Choroid plexus epithelial cell (primary cell): ENCODE measurements around the gene CELF3.
"Not testable (repeated sequence)": the region's sequence is repeated elsewhere in the genome, so short reads cannot be mapped to it uniquely, and the experiment has no call there.

Source experiments
- DNase-seq: peaks from one replicate; pipeline ENCODE4 v3.0.0-alpha.2; 2010; ENCODE audit warnings: low read depth
- H3K4me3 ChIP-seq: 2 replicates; pipeline ENCODE4 v1.5.1; 2011; ENCODE audit warnings: low read depth, mild to moderate bottlenecking, control low read depth, low read length, moderate library complexity
- TF ChIP-seq, protein P1 (sequence below): conservative IDR thresholded peaks from 2 replicates; pipeline ENCODE4 v1.5.1; 2011; ENCODE audit warnings: low read depth, mild to moderate bottlenecking, control low read depth, inconsistent platforms, low read length, moderate library complexity

Gene CELF3

DNA sequence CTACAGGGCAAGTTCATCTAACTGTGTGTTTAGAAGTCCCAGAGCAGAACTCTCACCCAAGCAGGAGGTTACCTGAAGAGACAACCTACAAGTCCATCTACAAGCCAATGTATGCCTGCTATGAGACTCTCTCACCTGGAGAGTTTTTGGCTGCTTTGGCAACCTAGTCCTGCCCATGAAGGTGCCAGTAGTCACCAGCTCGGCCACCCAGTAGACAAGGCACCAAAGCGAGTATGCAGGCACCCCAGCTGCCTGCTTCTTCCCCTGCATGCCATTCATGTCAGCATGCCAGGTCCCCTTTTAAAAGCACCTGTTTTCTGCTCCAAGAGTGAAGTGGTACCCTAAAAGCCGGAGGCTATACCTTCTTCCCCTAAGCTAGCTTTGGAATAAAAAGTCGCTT, 24.9 kb upstream of the CELF3 start:
- TF ChIP-seq, protein P1, sequence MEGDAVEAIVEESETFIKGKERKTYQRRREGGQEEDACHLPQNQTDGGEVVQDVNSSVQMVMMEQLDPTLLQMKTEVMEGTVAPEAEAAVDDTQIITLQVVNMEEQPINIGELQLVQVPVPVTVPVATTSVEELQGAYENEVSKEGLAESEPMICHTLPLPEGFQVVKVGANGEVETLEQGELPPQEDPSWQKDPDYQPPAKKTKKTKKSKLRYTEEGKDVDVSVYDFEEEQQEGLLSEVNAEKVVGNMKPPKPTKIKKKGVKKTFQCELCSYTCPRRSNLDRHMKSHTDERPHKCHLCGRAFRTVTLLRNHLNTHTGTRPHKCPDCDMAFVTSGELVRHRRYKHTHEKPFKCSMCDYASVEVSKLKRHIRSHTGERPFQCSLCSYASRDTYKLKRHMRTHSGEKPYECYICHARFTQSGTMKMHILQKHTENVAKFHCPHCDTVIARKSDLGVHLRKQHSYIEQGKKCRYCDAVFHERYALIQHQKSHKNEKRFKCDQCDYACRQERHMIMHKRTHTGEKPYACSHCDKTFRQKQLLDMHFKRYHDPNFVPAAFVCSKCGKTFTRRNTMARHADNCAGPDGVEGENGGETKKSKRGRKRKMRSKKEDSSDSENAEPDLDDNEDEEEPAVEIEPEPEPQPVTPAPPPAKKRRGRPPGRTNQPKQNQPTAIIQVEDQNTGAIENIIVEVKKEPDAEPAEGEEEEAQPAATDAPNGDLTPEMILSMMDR = no peak
- H3K4me3 ChIP-seq = no peak overlapping the region
- no peak for DNase-seq

DNA sequence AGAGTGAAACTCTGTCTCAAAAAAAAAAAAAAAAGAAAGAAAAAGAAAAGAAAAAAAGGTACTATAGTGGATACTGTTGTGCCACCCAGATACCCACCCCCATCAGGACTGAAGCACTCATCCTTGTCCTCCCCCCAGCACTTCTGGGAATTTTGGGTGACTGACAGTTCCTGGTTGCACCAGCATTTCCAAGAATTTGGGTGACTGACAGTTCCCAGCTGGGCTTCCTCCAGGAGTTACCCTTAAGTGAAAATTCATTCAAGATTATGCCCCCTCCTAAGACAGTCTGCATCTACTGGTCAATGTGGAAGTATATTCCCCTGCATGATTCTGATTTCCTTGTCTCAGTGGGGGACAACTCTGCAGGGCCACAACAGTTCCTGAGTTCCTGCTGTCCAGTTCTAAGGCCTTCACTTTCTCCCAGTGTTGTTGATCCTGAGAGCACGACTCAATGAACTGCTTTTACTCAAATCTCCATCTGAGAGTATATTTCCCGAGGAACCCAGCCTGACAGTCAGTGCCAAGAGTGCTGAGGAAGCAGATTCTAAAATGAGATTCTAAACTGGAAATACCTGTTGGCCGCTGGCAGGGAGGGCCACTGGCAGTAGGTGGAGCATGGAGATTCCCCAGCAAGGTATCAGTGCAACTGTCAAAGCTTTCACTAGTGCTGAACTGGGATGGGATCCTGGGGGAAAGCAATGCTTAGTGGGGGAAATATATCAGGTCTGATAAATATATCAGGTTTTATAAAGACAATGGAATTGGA, 23.2 kb upstream of the CELF3 start:
- H3K4me3 ChIP-seq = no peak overlapping the region
- TF ChIP-seq, protein P1 = no peak
- no peak for DNase-seq

DNA sequence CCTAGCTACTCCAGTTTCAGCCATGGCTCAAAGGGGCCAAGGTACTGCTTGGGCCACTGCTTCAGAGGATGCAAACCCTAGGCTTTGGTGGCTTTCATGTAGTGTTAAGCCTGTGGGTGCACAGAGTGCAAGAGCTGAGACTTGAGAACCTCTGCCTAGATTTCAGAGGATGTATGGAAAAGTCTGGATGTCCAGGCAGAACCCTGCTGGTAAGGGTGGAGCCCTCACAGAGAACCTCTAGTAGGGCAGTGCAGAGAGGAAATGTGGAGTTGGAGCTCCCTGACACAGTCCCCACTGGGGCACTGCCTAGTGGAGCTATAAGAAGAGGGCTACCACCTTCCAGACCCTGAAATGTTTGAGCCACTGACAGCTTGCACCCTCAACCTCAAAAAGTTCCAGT, 20.9 kb upstream of the CELF3 start:
- no peak for DNase-seq
- TF ChIP-seq, protein P1 = no peak
- H3K4me3 ChIP-seq = no peak overlapping the region

DNA sequence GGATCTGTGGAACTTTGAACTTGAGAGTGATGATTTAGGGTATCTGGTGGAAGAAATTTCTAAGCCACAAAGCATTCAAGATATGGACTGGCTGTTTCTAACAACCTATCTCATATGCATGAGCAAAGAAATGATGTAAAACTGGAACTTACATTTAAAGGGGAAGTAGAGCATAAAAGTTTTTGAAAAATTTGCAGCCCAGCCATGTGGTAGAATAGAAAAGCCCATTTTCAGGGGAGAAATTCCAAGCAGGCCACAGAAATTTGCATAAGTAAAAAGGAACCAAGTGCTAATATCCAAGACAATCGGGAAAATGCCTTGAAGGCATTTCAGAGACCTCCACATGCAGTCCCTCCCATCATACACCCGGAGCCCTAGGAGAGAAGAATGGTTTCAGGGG, 20.4 kb upstream of the CELF3 start:
- no peak for DNase-seq
- TF ChIP-seq, protein P1 = no peak
- H3K4me3 ChIP-seq = no peak overlapping the region

DNA sequence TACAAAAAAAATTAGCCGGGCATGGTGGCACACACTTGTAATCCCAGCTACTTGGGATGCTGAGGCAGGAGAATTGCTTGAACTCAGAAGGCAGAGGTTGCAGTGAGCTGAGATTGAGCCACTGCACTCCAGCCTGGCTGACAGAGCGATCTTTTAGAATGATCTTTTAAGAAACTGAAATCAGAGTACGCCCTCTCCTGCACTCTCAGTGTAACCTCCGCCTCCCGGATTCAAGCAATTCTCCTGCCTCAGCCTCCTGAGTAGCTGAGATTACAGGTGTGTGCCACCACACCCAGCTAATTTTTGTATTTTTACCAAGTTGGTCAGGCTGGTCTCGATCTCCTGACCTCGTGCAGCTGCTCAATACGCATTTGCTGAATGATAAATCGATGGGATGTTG, 17.4 kb upstream of the CELF3 start:
- not testable (repeated sequence) for DNase-seq, H3K4me3 ChIP-seq

DNA sequence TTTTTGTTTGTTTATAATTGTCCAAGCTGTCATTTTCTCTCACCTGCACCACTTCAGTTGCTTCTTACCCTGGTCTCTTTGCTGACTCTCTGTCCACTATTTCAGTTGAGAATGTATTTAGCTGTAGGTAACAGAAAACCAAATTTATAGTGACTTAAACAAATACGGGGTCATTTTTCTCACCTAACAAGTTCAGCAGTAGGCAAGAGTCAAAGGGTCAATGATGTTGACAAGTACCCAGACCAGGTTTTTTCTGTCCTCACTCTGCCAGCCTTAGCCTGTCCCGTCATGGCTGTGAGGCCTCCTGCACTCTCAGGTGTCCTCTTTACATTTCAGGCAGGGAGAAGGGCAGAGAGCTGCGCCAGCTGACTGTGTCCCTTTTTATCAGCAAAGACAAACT, 16.5 kb upstream of the CELF3 start:
- H3K4me3 ChIP-seq = no peak overlapping the region
- TF ChIP-seq, protein P1 = no peak
- no peak for DNase-seq

DNA sequence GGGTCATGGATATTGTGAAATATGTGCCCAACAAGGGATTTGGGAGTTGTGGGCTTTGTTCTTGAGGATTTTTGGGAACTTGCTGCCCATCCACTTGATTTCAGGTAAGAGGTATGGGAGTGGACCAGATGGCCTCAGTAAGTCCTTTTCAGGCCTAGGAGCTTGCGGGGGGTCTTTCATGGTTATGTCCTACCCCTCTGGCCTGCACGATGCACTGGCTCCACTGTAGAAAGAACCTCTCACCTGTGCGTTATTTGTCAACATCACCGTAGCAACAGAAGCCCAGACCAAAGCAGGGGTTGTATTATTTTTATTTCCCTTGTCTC, 13.3 kb upstream of the CELF3 start:
- DNase-seq = no peak

More for the DNA sequence above, 13.3 kb upstream of the CELF3 start:
- no peak overlapping the region for H3K4me3 ChIP-seq
- TF ChIP-seq, protein P1 = no peak
